Kidney (tissue), 14 donors: ENCODE results near the gene TMEM156. TPM values are rescaled to one million over a fixed set of nuclear protein-coding genes. Genes with fewer than 3 reads are reported as not detected.

Experiments used
- DNase-seq, 5 donors: peaks; one replicate each; pipeline ENCODE4 v3.0.0-alpha.2; 2013 to 2020
- FAIRE-seq: peaks from 2 replicates; lab custom pipeline; 2012; peaks lifted over from hg19 to GRCh38; lab: Jason Lieb, UNC
- H3K27ac ChIP-seq, 2 donors: one replicate each; pipeline ENCODE4 v1.7.0; 2013; ENCODE audit warnings: low read depth in 2 of 2, low read length in 2 of 2, inconsistent platforms in 1 of 2
- H3K27me3 ChIP-seq: one replicate; pipeline ENCODE4 v1.7.1; 2013; ENCODE audit warnings: low read length, inconsistent platforms; ENCODE audit not compliant: control insufficient read depth, insufficient read depth
- H3K36me3 ChIP-seq, 3 donors: one replicate each; pipeline versions ENCODE4 v1.7.0 to v1.7.1; 2013; ENCODE audit warnings: low read length in 3 of 3, control low read depth in 1 of 3, inconsistent platforms in 1 of 3; ENCODE audit not compliant: insufficient read depth in 3 of 3, control insufficient read depth in 2 of 3
- H3K4me1 ChIP-seq, 3 donors: one replicate each; pipeline versions ENCODE4 v1.7.0 to v1.7.1; 2013; ENCODE audit warnings: low read length in 3 of 3, inconsistent platforms in 1 of 3, low read depth in 1 of 3; ENCODE audit not compliant: control insufficient read depth in 2 of 3, insufficient read depth in 2 of 3
- H3K4me3 ChIP-seq, 3 donors: one replicate each; pipeline versions ENCODE4 v1.7.0 to v1.8.1; 2013; ENCODE audit warnings: low read length in 3 of 3, control low read depth in 1 of 3, inconsistent platforms in 1 of 3
- H3K9ac ChIP-seq, 3 donors: one replicate each; pipeline versions ENCODE4 v1.7.0 to v1.7.1; 2013; ENCODE audit warnings: low read length in 3 of 3, control low read depth in 1 of 3, inconsistent platforms in 1 of 3
- H3K9me3 ChIP-seq, 3 donors: one replicate each; pipeline versions ENCODE4 v1.7.0 to v1.7.1; 2013; ENCODE audit warnings: low read length in 3 of 3, control low read depth in 1 of 3, inconsistent platforms in 1 of 3; ENCODE audit not compliant: control insufficient read depth in 2 of 3, insufficient read depth in 1 of 3
- intact Hi-C: fragments of 100-400 bp; cut with DNase I; formaldehyde crosslinking; loops from one replicate; pipeline ENCODE4 v1.11.1; 2022
- polyA plus RNA-seq: library from polyadenylated mRNA; stranded (reverse); fragments of 350-450 nt; fragmentation: Illumina TruSeq; extraction: RNeasy Lipid Tissue Mini Kit (QIAGEN cat#74804); gene quantifications from one replicate; pipeline ENCODE4 v1.2.3, GENCODE V29; 2014; ENCODE audit warnings: low read depth, low replicate concordance; ENCODE audit not compliant: insufficient read depth
- total RNA-seq: library from RNA; stranded (reverse); fragmentation: NEBNext Ultra II Directional; extraction: Animal tissue kit (Norgen Biotek cat#: 25700); gene quantifications from one replicate; pipeline ENCODE4 v1.2.1, GENCODE V29; 2021
- TF ChIP-seq, protein P1 (sequence below): IDR thresholded peaks from 3 replicates; pipeline ENCODE4 v1.5.1; 2012; ENCODE audit warnings: mild to moderate bottlenecking, moderate library complexity, borderline replicate concordance; ENCODE audit not compliant: insufficient read depth; ENCODE audit errors: extremely low read depth
- donor health status: control.
- donor health status: control.
- donor health status: control.
- donor health status: control.
- donor health status: control.
- donor health status: DM: yes; HTN: yes; CAD: no.
- donor health status: Normal renal cell carcinoma (clear cell type).

Gene TMEM156
- total and polyA plus RNA-seq, 2 donors from 2014 or later, result 1.8 to 3.5 TPM

DNA sequence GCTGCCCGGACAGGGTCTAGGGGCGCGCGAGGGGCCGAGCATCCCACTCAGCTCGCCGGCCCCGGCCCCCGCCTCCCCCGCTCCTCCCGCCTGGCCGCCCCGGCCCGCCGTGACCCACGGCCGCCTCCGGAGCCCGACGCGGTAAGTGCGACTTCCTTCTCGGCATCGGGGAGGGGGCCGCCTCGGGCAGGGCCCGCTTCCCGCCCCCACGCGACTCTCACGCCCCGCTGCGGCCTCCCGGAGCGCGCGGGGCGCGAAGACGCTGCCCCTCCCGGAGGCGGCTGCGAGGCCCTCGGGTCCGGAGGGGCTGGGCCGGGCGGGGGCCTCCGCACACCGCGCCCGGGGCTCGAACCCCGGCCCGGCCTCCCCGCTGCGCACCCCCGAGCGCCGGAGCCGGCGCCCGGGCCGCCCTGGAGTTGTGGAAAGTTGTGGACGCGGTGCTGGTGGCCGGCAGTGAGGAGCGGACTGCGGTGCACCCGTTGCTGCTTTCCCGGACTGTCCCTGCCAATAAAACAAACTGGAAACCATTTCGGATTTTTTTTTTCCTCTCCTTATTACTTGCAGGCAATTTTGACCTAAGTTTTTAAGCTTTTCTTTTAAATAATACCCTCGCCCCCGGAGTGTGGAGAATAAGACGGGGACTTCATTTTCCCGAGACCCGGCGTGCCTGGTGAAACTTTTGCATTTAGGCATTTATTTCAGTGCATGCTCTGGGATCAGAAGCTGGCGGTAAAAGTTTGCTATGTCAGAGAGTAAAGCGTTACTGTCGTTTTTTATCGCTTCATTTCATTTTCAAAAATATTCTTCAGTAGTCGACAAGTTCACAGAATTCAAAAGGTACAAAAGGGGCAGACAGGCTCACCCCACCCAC is 13.0 kb upstream of the TMEM156 start:
- DNase-seq (peak in 4 of 5 donors; percentile 62 to 71 (median 66)), FAIRE-seq (no peak)
- intact Hi-C loops, result no loop called here
- Histone ChIP-seq H3K27me3 (no peaks in the 10 kb centered on the region), H3K4me3 (peak overlapping the region; percentile 68 to 84 (median 71)), H3K27ac (peak overlapping the region; percentile 87 to 91), H3K9ac (peak overlapping the region; percentile 39 to 80 (median 67)), H3K9me3 (no peaks in the 10 kb centered on the region), H3K36me3 (no peaks in the 10 kb centered on the region), H3K4me1 (peaks cover 0 to 17% (median 10%) of the 10 kb centered on the region in 3 donors)
- TF ChIP-seq, protein P1, sequence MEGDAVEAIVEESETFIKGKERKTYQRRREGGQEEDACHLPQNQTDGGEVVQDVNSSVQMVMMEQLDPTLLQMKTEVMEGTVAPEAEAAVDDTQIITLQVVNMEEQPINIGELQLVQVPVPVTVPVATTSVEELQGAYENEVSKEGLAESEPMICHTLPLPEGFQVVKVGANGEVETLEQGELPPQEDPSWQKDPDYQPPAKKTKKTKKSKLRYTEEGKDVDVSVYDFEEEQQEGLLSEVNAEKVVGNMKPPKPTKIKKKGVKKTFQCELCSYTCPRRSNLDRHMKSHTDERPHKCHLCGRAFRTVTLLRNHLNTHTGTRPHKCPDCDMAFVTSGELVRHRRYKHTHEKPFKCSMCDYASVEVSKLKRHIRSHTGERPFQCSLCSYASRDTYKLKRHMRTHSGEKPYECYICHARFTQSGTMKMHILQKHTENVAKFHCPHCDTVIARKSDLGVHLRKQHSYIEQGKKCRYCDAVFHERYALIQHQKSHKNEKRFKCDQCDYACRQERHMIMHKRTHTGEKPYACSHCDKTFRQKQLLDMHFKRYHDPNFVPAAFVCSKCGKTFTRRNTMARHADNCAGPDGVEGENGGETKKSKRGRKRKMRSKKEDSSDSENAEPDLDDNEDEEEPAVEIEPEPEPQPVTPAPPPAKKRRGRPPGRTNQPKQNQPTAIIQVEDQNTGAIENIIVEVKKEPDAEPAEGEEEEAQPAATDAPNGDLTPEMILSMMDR, result no peak

- TF ChIP-seq, protein P1, result no peak
- Histone ChIP-seq H3K4me1 (peaks cover 0 to 17% (median 13%) of the 10 kb centered on the region in 3 donors), H3K27ac (peak overlapping the region; percentile 87 to 91), H3K36me3 (no peaks in the 10 kb centered on the region), H3K4me3 (peak overlapping the region; percentile 56 to 78 (median 70)), H3K27me3 (no peaks in the 10 kb centered on the region), H3K9ac (peak overlapping the region; percentile 30 to 63 (median 41)), H3K9me3 (no peaks in the 10 kb centered on the region)
- no peak for FAIRE-seq
- peak; percentile 91 to 98 (median 95) for DNase-seq
- intact Hi-C loops, result no loop called here
Observed at GRCh38 chr4:39044364-39044955, 12.3 kb upstream of the TMEM156 start.

- peak in 2 of 5 donors; percentile 37 to 49 for DNase-seq
- Histone ChIP-seq H3K27ac (peak overlapping the region; percentile 82 to 91), H3K4me3 (peak overlapping the region; percentile 56 to 78 (median 70)), H3K9me3 (no peaks in the 10 kb centered on the region), H3K4me1 (peaks cover 0 to 15% (median 13%) of the 10 kb centered on the region in 3 donors), H3K27me3 (no peaks in the 10 kb centered on the region), H3K9ac (peak overlapping the region; percentile 30 to 63 (median 41)), H3K36me3 (no peaks in the 10 kb centered on the region)
- no peak for FAIRE-seq
- intact Hi-C loops, result no loop called here
- TF ChIP-seq, protein P1, result no peak
Observed at GRCh38 chr4:39043861-39044363, 11.7 kb upstream of the TMEM156 start.
